NB4 (cell line): ENCODE data around the gene LRRC8C.

Source experiments
- MYC ChIP-seq: IDR thresholded peaks from 2 replicates; pipeline ENCODE4 v1.6.1; 2011; ENCODE audit warnings: low read depth, low read length
- POLR2A ChIP-seq: IDR thresholded peaks from 2 replicates; pipeline ENCODE4 v1.6.1; 2011; ENCODE audit warnings: mild to moderate bottlenecking; ENCODE audit not compliant: insufficient read length; ENCODE audit errors: extremely low read depth
- TF ChIP-seq, protein P1 (sequence below): IDR thresholded peaks from one replicate; pipeline ENCODE4 v1.5.1; 2012; ENCODE audit warnings: low read depth, low read length

DNA sequence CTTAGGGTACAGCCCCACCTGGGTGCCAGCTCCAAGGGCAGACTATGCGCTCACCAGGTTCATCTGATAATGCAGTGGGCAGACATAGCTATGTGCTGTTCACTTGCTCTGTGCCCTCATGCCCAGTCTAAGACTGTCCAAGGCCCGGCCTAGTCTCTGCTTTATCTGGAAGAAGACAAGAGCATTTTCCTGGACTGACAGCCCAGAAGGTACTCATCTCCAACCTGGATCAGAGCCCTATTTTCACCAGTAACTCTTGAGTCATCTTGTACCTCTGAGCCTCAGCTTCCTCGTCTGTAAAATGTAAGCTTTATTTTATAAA, 28.5 kb upstream of the LRRC8C start:
- TF ChIP-seq, protein P1, sequence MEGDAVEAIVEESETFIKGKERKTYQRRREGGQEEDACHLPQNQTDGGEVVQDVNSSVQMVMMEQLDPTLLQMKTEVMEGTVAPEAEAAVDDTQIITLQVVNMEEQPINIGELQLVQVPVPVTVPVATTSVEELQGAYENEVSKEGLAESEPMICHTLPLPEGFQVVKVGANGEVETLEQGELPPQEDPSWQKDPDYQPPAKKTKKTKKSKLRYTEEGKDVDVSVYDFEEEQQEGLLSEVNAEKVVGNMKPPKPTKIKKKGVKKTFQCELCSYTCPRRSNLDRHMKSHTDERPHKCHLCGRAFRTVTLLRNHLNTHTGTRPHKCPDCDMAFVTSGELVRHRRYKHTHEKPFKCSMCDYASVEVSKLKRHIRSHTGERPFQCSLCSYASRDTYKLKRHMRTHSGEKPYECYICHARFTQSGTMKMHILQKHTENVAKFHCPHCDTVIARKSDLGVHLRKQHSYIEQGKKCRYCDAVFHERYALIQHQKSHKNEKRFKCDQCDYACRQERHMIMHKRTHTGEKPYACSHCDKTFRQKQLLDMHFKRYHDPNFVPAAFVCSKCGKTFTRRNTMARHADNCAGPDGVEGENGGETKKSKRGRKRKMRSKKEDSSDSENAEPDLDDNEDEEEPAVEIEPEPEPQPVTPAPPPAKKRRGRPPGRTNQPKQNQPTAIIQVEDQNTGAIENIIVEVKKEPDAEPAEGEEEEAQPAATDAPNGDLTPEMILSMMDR, result no peak
- TF ChIP-seq POLR2A (no peak), MYC (no peak)
